PFSK-1 (cell line): ENCODE data around the gene RALA.

ENCODE experiments used
- FOXP2 ChIP-seq: optimal IDR thresholded peaks from 2 replicates; pipeline ENCODE3; 2011; ENCODE audit warnings: borderline replicate concordance, control low read depth, inconsistent platforms; ENCODE audit not compliant: insufficient read depth; ENCODE audit errors: extremely low read length, extremely low read depth
- POLR2AphosphoS5 ChIP-seq: IDR thresholded peaks from 2 replicates; pipeline ENCODE4 v1.6.1; 2012; ENCODE audit warnings: low read depth, mild to moderate bottlenecking, control low read depth, low read length, moderate library complexity
- SIN3A ChIP-seq: IDR thresholded peaks from 2 replicates; pipeline ENCODE4 v1.6.1; 2012; ENCODE audit warnings: mild to moderate bottlenecking, low read length, moderate library complexity, borderline replicate concordance; ENCODE audit not compliant: insufficient read depth
- TAF1 ChIP-seq: IDR thresholded peaks from 2 replicates; pipeline ENCODE4 v1.6.1; 2012; ENCODE audit warnings: low read length, control low read depth, borderline replicate concordance; ENCODE audit not compliant: insufficient read depth
- TF ChIP-seq, protein P1 (sequence below), 2 experiments: IDR thresholded peaks; 2 replicates each; pipeline versions ENCODE4 v1.6.1 to v1.8.0; 2011 to 2012; ENCODE audit warnings: low read depth in 2 of 2, low read length in 2 of 2, control low read depth in 1 of 2, inconsistent platforms in 1 of 2, mild to moderate bottlenecking in 1 of 2, moderate library complexity in 1 of 2; ENCODE audit not compliant: insufficient read depth in 1 of 2

The RALA gene

GRCh38 chr7:39696631-39697030 is 73.3 kb downstream of the RALA start:
- no peak for TF ChIP-seq FOXP2

DNA sequence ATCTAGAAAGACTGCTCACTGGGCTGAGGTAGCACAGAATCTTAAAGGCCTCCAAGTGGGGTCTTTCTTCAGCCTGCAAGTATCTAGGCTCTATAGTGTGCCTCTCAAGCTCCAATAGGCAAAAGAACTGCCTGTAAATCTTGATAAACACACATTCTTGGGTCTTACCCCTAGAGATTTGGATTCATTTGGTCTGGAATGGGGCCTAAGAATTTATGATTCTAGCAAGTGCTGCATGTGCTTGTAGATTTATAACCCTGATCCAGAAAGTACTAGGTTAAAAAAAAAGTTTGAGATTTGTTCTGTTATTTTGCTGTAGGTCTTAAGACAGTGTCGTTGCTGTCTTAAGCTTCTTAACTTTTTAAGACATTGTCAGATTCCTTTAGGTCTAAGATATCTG is 74.1 kb downstream of the RALA start:
- TF ChIP-seq SIN3A = no peak
- TF ChIP-seq, protein P1, sequence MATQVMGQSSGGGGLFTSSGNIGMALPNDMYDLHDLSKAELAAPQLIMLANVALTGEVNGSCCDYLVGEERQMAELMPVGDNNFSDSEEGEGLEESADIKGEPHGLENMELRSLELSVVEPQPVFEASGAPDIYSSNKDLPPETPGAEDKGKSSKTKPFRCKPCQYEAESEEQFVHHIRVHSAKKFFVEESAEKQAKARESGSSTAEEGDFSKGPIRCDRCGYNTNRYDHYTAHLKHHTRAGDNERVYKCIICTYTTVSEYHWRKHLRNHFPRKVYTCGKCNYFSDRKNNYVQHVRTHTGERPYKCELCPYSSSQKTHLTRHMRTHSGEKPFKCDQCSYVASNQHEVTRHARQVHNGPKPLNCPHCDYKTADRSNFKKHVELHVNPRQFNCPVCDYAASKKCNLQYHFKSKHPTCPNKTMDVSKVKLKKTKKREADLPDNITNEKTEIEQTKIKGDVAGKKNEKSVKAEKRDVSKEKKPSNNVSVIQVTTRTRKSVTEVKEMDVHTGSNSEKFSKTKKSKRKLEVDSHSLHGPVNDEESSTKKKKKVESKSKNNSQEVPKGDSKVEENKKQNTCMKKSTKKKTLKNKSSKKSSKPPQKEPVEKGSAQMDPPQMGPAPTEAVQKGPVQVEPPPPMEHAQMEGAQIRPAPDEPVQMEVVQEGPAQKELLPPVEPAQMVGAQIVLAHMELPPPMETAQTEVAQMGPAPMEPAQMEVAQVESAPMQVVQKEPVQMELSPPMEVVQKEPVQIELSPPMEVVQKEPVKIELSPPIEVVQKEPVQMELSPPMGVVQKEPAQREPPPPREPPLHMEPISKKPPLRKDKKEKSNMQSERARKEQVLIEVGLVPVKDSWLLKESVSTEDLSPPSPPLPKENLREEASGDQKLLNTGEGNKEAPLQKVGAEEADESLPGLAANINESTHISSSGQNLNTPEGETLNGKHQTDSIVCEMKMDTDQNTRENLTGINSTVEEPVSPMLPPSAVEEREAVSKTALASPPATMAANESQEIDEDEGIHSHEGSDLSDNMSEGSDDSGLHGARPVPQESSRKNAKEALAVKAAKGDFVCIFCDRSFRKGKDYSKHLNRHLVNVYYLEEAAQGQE (IDR thresholded peaks at IDR 0.05; ENCODE audit: insufficient read depth in 1 of 2, low read depth in 2 of 2, low read length in 2 of 2) = no peak
- no peak for TF ChIP-seq FOXP2
- TF ChIP-seq POLR2AphosphoS5 = no peak
- no peak for TF ChIP-seq TAF1

DNA sequence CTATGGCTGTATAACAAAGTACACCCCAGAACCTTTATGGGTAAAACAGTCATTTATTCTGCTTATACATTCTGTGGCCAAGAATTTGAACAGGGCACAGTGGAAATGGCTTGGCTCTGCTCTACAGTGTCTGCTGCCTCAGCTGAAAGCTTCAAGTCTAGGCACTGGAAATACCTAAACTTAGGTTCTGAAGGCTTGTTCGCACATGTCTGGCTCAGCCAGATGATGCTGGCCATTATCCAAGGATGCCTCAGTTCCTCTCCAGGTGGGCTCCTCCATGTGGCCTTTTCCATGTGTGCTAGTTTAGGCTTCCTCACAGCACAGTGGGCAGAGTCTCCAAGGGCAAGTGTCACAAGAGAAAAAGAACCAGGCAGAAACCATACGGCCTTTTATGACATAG is 76.8 kb downstream of the RALA start:
- TF ChIP-seq POLR2AphosphoS5 = no peak

DNA sequence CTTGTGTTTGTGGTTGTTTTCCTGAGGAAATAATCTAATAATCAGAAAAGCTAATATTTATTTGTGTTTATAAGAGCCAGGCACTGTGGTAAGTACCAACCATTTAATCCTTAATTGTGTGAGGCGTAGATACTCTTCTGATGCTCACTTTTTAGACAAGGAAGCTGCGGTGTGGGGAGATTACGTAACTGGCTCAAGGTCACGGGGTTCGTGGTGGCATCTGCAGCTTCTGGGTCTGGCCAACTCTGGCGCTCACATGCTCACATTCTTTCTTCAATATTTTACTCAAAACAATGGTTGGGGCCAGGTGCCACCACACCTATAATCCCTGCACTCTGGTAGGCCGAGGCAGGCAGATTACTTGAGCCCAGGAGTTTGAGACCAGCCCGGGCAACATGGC is 77.6 kb downstream of the RALA start:
- no peak for TF ChIP-seq FOXP2
- TF ChIP-seq, protein P1 (IDR thresholded peaks at IDR 0.05; ENCODE audit: insufficient read depth in 1 of 2, low read depth in 2 of 2, low read length in 2 of 2) = no peak
- no peak for TF ChIP-seq TAF1
- no peak for TF ChIP-seq SIN3A
- TF ChIP-seq POLR2AphosphoS5 = no peak

DNA sequence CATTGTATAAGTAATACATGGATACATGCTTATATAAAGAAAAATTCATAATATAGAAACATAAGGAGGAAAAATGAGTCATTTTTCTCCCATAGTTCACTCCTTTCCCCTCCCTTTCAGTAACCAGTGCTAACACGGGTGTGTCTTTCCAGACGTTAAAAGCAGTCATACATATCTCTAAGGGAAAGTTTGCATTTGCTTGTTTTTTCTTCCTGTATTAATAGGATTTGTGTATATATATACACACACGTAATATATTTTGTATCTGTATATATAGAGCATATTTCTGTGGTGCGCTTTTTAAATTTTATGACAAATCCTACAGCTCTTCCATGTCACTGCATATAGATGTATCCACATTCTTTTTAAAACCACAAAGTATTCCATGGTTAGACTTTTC is 78.8 kb downstream of the RALA start:
- TF ChIP-seq SIN3A = no peak
- no peak for TF ChIP-seq POLR2AphosphoS5
- no peak for TF ChIP-seq FOXP2
- TF ChIP-seq, protein P1 (IDR thresholded peaks at IDR 0.05; ENCODE audit: insufficient read depth in 1 of 2, low read depth in 2 of 2, low read length in 2 of 2) = no peak
- TF ChIP-seq TAF1 = no peak

- TF ChIP-seq FOXP2 (no peak), TAF1 (no peak), POLR2AphosphoS5 (no peak), SIN3A (no peak)
- TF ChIP-seq, protein P1 (IDR thresholded peaks at IDR 0.05; ENCODE audit: insufficient read depth in 1 of 2, low read depth in 2 of 2, low read length in 2 of 2) = no peak
These were observed 79.8 kb downstream of the RALA start for GRCh38 chr7:39703144-39703543.
